ENCODE results near the gene CETN3. TPM values are rescaled to one million over a fixed set of nuclear protein-coding genes. Genes with fewer than 3 reads are reported as not detected.

CETN3 gene
- polyA plus RNA-seq, 6 donors from 2014 or later = 12.8 to 35.7 (median 24.1) TPM

DNA sequence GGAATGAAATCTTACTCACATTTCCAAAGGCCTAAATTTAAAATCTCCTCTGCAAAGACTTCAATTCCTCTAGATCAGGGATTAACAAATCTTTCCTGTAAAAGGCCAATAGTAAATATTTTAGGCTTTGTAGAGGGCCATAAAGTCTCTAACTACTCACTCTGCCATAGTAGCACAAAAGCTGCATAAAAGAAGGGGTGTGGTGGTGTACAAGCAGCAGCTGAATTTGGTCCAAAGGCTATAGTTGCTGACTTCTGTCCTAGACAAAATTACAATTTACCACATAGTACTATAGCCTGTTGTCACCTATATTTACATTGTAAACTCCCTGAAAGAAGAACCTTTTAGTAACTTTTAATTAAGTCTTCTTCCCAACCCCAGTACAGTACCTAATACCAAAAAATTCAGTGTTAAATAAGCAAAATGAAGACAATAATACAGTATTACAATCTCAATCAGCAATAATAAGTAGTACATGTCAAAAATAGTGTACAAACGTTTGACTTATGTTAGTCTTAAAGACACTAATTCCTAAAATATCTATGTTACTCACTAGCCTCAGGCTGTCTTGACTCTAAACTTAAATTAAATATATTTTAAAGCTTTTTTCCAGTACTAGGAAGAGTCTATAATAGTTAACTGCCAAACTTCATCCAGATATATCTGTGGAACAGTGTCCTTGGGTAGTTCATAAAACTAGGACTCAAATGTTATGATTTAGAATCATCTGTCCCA lies 6.9 kb downstream of the CETN3 start:
- H3K9me3 Mint-ChIP-seq = no peaks in the 10 kb centered on the region
- H3K4me1 Mint-ChIP-seq = peaks cover 9 to 15% (median 13%) of the 10 kb centered on the region in 3 donors
- DNase-seq = no peak
- no peak overlapping the region for H3K27ac Mint-ChIP-seq
- H3K36me3 Mint-ChIP-seq = peaks cover 38% of the 10 kb centered on the region in 2 donors
- ATAC-seq (ENCODE audit: low read depth in 2 of 2) = no peak
- H3K27me3 Mint-ChIP-seq = no peaks in the 10 kb centered on the region
- no peak overlapping the region for H3K4me3 Mint-ChIP-seq

- no peak for DNase-seq
- H3K27me3 Mint-ChIP-seq = no peaks in the 10 kb centered on the region
- ATAC-seq (ENCODE audit: low read depth in 2 of 2) = no peak
- H3K9me3 Mint-ChIP-seq = no peaks in the 10 kb centered on the region
- no peak overlapping the region for H3K4me3 Mint-ChIP-seq
- peak overlapping the region in 1 of 6 donors; percentile 50 for H3K27ac Mint-ChIP-seq
- peaks cover 0 to 9% (median 4%) of the 10 kb centered on the region in 3 donors for H3K4me1 Mint-ChIP-seq
- H3K36me3 Mint-ChIP-seq = peaks cover 20 to 23% of the 10 kb centered on the region in 2 donors
Measured at GRCh38 chr5:90399251-90399650, 10.3 kb downstream of the CETN3 start.

DNA sequence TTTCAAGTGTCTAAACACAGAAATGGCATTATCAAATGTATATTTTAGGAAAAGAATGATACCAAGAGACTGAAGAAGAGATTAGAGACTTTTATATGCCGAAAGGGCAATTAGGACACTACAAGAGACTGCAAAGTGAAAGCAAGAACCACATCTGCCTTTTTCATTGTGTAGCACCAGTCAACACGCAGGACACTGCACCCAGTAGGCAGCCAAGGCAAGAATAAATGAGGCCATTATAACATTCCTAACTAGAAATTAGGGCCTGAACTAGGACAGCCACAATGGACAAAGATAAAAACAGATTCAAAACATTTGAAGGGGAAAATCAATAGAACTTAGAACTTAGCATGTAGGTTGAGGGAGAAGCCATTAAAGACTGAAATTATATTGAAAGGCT lies 10.8 kb downstream of the CETN3 start:
- Mint-ChIP-seq H3K4me3 (no peak overlapping the region), H3K9me3 (no peaks in the 10 kb centered on the region), H3K27me3 (no peaks in the 10 kb centered on the region), H3K4me1 (peaks cover 0 to 9% (median 4%) of the 10 kb centered on the region in 3 donors), H3K27ac (no peak overlapping the region), H3K36me3 (peaks cover 20 to 23% of the 10 kb centered on the region in 2 donors)
- ATAC-seq (ENCODE audit: low read depth in 2 of 2) (no peak), DNase-seq (no peak)

DNA sequence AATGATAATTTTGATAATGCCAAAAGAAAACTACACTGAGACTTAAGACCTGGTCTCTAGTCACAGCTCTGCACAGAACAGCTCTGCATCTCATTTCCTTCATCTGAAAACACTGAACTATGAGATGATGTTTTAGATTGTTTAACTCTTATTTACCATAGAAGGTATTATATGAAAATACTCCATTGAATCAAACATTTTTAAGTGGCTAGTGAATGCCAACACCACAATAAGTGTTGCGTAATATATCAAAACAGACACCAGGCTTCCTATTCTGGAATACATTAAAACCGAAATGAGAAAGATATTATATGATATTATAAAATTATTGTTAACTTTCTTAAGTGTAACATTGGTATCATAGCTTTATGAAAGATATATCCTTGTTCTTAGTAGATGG lies 14.6 kb downstream of the CETN3 start:
- H3K36me3 Mint-ChIP-seq = peaks cover 22 to 39% of the 10 kb centered on the region in 2 donors
- DNase-seq = no peak

DNA sequence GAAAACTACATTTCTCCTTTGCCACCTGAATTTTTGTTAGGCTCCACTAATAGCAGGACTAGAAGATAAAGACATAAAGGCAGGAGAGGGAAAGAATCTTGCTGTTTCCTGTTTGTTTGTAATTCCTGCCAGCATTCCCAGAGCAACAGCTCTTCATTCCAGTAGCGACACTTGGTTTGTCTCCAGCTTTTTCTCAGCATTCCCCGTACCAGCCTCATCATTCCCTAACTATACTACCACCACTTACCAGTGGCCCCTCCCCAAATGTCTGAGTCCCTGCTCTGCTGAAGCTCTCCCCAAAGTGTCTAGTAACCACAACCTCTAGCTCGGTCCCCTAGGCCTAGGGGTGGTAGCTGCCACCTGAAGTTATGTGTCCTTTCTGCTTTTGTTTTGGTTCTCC lies 18.6 kb downstream of the CETN3 start:
- H3K4me3 Mint-ChIP-seq = no peak overlapping the region
- H3K36me3 Mint-ChIP-seq = peaks cover 10 to 23% of the 10 kb centered on the region in 2 donors
- H3K4me1 Mint-ChIP-seq = no peaks in the 10 kb centered on the region
- H3K27me3 Mint-ChIP-seq = no peaks in the 10 kb centered on the region
- no peak overlapping the region for H3K27ac Mint-ChIP-seq
- DNase-seq (no peak), ATAC-seq (ENCODE audit: low read depth in 2 of 2) (no peak)
- peaks cover 0 to 5% (median 0%) of the 10 kb centered on the region in 7 donors for H3K9me3 Mint-ChIP-seq

More for the DNA sequence above, 14.6 kb downstream of the CETN3 start:
- ATAC-seq (ENCODE audit: low read depth in 2 of 2) = no peak
- Mint-ChIP-seq H3K4me1 (peaks cover 0 to 5% (median 0%) of the 10 kb centered on the region in 3 donors), H3K4me3 (no peak overlapping the region), H3K27me3 (no peaks in the 10 kb centered on the region), H3K9me3 (peaks cover 0 to 5% (median 0%) of the 10 kb centered on the region in 7 donors), H3K27ac (no peak overlapping the region)

- no peak overlapping the region for H3K4me3 Mint-ChIP-seq
- H3K27ac Mint-ChIP-seq = no peak overlapping the region
- H3K36me3 Mint-ChIP-seq = peaks cover 10 to 23% of the 10 kb centered on the region in 2 donors
- no peaks in the 10 kb centered on the region for H3K4me1 Mint-ChIP-seq
- H3K27me3 Mint-ChIP-seq = no peaks in the 10 kb centered on the region
- DNase-seq (no peak), ATAC-seq (ENCODE audit: low read depth in 2 of 2) (no peak)
- peaks cover 0 to 5% (median 0%) of the 10 kb centered on the region in 7 donors for H3K9me3 Mint-ChIP-seq
Measured at GRCh38 chr5:90390326-90390725, 19.2 kb downstream of the CETN3 start.

GRCh38 chr5:90387508-90387907 lies 22.0 kb downstream of the CETN3 start:
- H3K4me3 Mint-ChIP-seq = peak overlapping the region in 1 of 8 donors; percentile 35
- DNase-seq (no peak), ATAC-seq (ENCODE audit: low read depth in 2 of 2) (no peak)
- no peaks in the 10 kb centered on the region for H3K4me1 Mint-ChIP-seq
- peak overlapping the region in 1 of 6 donors; percentile 12 for H3K27ac Mint-ChIP-seq
- peaks cover 2 to 13% of the 10 kb centered on the region in 2 donors for H3K36me3 Mint-ChIP-seq
- peaks cover 0 to 3% (median 0%) of the 10 kb centered on the region in 7 donors for H3K9me3 Mint-ChIP-seq
- H3K27me3 Mint-ChIP-seq = no peaks in the 10 kb centered on the region

DNA sequence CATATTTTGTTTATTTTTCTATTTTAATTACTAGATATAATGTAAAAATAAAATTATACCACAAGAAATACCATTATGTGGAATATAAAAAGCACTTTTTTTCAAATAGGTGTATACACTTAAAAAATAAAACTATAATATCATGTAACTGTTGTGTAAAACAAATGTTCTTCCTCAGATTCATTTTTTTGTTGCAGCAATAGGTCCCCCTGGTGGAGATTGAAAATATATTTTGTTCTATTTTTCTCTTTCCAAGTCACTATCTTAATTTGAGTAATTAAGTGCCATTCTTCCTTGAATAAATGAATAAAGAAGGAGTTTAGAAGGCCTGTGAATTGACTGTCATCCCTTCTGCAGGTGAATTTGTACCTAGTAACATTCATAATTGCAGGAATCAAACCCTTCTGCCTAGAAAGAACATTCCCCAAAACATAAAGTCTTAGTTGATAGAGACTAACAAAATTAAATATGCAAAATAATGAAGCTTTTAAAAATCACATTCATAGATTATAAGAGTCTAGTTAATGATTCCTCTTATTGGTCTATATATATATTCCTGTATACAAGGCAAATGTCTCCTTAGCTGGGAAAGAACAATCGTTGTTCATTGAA lies 23.4 kb downstream of the CETN3 start:
- no peak overlapping the region for H3K27ac Mint-ChIP-seq
- H3K4me1 Mint-ChIP-seq = no peaks in the 10 kb centered on the region
- DNase-seq (peak; percentile 31), ATAC-seq (ENCODE audit: low read depth in 2 of 2) (no peak)
- H3K27me3 Mint-ChIP-seq = peaks cover 0 to 6% (median 0%) of the 10 kb centered on the region in 3 donors
- no peak overlapping the region for H3K4me3 Mint-ChIP-seq
- H3K9me3 Mint-ChIP-seq = peaks cover 0 to 3% (median 0%) of the 10 kb centered on the region in 7 donors
- peaks cover 0 to 5% of the 10 kb centered on the region in 2 donors for H3K36me3 Mint-ChIP-seq

DNA sequence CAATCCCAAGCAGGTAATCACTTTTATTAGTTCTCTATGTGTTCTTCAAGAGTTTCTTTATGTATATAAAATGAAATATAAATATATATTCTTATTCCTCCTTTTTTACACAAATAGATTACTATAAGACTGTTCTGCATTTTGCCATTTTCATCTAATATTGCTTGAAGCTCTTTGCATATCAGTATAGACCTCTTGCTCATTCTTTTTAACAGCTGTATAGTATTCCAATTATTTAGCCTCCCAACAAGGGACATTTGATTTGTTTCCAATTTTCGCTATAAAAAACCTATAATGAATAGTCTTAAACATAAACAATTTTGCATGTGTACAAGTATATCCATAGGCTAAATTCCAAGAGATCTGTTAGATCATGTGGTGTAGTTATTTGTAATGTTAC lies 25.2 kb downstream of the CETN3 start:
- Mint-ChIP-seq H3K4me3 (no peak overlapping the region), H3K27ac (no peak overlapping the region), H3K4me1 (no peaks in the 10 kb centered on the region), H3K9me3 (peaks cover 0 to 3% (median 0%) of the 10 kb centered on the region in 7 donors), H3K36me3 (no peaks in the 10 kb centered on the region), H3K27me3 (peaks cover 0 to 20% (median 12%) of the 10 kb centered on the region in 3 donors)
- ATAC-seq (ENCODE audit: low read depth in 2 of 2) (no peak), DNase-seq (no peak)

DNA sequence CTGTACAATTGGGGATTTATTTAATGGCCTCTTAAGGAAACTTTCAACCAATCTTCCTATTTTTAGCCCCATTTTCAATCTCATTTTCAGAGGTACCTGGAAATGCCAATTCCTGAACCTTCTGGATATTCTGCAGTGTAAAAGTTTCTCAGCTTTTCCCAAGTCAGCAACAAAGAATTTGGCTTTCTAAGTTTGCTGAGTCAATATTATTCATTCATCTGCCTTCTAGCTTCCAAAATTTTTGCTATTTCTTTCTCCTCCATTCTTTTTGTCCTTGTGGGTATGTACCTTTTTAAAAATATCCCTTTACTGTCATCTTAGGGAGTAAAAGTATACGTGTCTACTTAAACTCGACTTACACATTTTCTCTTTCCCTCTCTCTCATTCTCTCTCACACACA lies 25.7 kb downstream of the CETN3 start:
- ATAC-seq (ENCODE audit: low read depth in 2 of 2) = no peak
- no peak overlapping the region for H3K4me3 Mint-ChIP-seq
- peaks cover 0 to 22% (median 16%) of the 10 kb centered on the region in 3 donors for H3K27me3 Mint-ChIP-seq
- no peak for DNase-seq
- H3K36me3 Mint-ChIP-seq = no peaks in the 10 kb centered on the region
- H3K27ac Mint-ChIP-seq = no peak overlapping the region
- peaks cover 0 to 3% (median 0%) of the 10 kb centered on the region in 7 donors for H3K9me3 Mint-ChIP-seq
- H3K4me1 Mint-ChIP-seq = no peaks in the 10 kb centered on the region

GRCh38 chr5:90381213-90381929 lies 28.2 kb downstream of the CETN3 start:
- H3K36me3 Mint-ChIP-seq = peaks cover 0 to 2% of the 10 kb centered on the region in 2 donors
- ATAC-seq (ENCODE audit: low read depth in 2 of 2) = no peak
- no peaks in the 10 kb centered on the region for H3K4me1 Mint-ChIP-seq
- H3K4me3 Mint-ChIP-seq = no peak overlapping the region
- no peak for DNase-seq
- no peak overlapping the region for H3K27ac Mint-ChIP-seq
- peaks cover 2 to 28% (median 22%) of the 10 kb centered on the region in 3 donors for H3K27me3 Mint-ChIP-seq
- peaks cover 0 to 4% (median under 1%) of the 10 kb centered on the region in 7 donors for H3K9me3 Mint-ChIP-seq

- H3K9me3 Mint-ChIP-seq = peaks cover 0 to 9% (median 3%) of the 10 kb centered on the region in 7 donors
- DNase-seq = no peak
- H3K36me3 Mint-ChIP-seq = peaks cover 0 to 4% of the 10 kb centered on the region in 2 donors
- no peaks in the 10 kb centered on the region for H3K4me1 Mint-ChIP-seq
- ATAC-seq (ENCODE audit: low read depth in 2 of 2) = no peak
- H3K27me3 Mint-ChIP-seq = peaks cover 11 to 30% (median 28%) of the 10 kb centered on the region in 3 donors
- no peak overlapping the region for H3K27ac Mint-ChIP-seq
- no peak overlapping the region for H3K4me3 Mint-ChIP-seq
Measured at GRCh38 chr5:90379652-90380051, 29.9 kb downstream of the CETN3 start.

DNA sequence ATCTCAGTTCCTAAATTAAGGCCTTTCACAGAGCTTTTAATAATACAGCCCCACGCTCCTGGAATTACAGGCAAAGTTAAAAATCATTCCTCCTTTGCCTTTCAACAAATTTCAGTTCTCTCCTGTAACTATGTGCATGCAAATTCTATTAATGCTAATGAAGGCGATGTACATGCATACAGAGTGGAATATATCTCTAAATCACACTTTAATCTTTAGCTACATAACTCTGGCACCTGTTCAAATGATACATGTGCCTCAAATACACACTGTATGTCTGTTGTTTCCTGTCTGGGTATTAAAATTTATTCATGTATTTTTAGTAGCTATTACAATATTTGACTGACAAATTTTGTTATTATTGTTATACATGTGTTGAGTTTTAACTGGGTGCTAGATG lies 30.8 kb downstream of the CETN3 start:
- ATAC-seq (ENCODE audit: low read depth in 2 of 2) (no peak), DNase-seq (no peak)
- H3K27me3 Mint-ChIP-seq = peaks cover 11 to 32% (median 31%) of the 10 kb centered on the region in 3 donors
- H3K4me1 Mint-ChIP-seq = no peaks in the 10 kb centered on the region
- no peak overlapping the region for H3K4me3 Mint-ChIP-seq
- H3K36me3 Mint-ChIP-seq = peaks cover 0 to 4% of the 10 kb centered on the region in 2 donors
- no peak overlapping the region for H3K27ac Mint-ChIP-seq
- peaks cover 0 to 9% (median 3%) of the 10 kb centered on the region in 7 donors for H3K9me3 Mint-ChIP-seq

All from naive B cell (primary cell).